Right lung (tissue), 5 donors: ENCODE results near the gene DHH. TPM values are rescaled to one million over a fixed set of nuclear protein-coding genes. Genes with fewer than 3 reads are reported as not detected.

Experiments
- DNase-seq, 2 donors: peaks; one replicate each; pipeline ENCODE4 v3.0.0-alpha.2; 2013
- polyA plus RNA-seq, 5 donors: library from polyadenylated mRNA; unstranded; fragments of 120-200 nt; gene quantifications; one replicate each; pipeline versions ENCODE4 v1.2.1 to v1.2.3, GENCODE V29; 2013; ENCODE audit warnings: inconsistent platforms in 1 of 5, low replicate concordance in 1 of 5; ENCODE audit not compliant: insufficient read length in 5 of 5, insufficient read depth in 1 of 5

The DHH gene
- polyA plus RNA-seq, 5 donors = 0.51 to 1.2 (median 0.60) TPM

- DNase-seq = peak in 1 of 2 donors; percentile 60
Measured at GRCh38 chr12:49109641-49110463, 15.3 kb upstream of the DHH start.

DNA sequence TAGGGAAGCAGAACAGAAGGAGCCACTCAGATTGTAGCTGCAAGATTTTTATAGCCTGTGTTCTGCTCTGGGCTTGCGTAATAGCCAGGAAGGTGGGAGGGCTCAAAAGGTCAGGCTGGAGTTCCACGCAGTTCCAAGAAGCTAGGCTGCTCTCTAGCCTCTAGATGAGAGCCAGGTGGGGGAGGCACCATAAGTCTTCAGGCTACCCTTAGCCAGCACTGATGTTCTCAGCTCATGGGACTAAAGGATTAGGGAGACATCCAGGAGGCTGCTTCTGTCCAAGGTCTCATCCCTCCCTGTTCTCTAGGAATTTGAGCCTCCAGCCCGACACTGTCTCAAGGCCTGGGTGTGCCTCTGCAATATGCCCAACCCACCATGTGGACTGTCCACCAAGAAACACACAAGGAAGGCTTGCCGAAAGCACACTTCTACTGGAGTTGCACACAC, 14.4 kb upstream of the DHH start:
- DNase-seq = no peak

GRCh38 chr12:49105504-49106084, 11.0 kb upstream of the DHH start:
- DNase-seq = no peak

- no peak for DNase-seq
Measured at GRCh38 chr12:49104822-49105221, 10.2 kb upstream of the DHH start.

GRCh38 chr12:49100380-49100779, 5.8 kb upstream of the DHH start:
- DNase-seq = no peak

DNA sequence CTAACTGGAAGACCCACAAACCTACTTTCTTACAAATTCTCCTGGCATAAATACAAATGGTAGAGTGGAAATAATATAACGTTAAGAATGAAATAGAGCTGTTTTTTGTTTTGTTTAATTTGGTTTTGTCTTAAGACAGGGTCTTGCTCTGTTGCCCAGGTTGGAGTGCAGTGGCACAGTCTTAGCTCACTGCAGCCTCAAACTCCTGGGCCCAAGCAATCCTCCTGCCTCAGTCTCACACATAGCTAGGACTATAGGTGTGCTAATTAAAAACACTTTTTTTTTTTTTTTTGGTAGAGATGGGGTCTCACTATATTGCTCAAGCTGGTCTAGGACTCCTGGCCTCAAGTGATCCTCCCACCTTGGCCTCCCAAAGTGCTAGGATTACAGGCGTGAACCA, 4.1 kb upstream of the DHH start:
- DNase-seq = no peak

DNA sequence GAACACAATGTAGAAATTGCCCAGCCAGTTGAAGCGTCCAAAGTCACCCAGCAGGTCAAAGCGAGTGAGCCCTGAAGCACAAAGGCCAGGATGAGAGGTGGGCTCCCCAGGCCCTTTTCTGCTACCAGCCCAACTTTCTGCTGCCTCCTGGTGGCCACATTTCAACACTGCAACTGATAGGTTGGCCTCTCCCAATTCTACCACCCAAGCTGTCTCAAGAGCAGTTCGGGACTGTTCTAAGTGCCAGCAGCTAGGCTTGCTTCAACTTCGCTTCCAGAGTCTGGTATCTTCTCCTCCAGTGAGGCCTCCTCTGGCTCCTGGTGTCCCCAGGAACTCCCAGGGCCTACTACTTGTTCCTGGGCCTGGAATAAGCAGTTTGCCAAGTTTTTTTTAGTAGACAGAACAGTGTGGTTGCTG, 3.4 kb upstream of the DHH start:
- no peak for DNase-seq

DNA sequence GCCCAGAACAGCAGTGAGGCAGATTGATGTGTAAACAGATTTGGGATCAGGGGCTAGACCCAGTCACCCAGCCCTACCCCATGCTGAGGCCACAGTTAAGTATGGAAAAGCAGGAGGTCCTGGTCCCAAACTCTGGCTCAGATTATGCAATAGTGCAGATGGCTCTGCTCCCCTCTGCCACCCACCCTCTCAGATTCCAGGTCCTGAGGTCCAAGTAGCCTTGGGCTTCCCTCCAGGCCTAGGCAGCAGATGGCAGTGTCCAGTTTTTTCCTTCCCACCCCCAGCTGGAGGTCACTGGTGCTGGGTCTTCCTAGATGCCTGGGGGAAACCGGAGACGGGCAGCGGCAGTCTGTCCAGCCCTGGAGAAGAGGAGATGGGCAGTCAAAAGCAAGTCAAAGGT, 2.8 kb upstream of the DHH start:
- DNase-seq = no peak

- DNase-seq = no peak
Measured at GRCh38 chr12:49094975-49095365, 369 bp upstream of the DHH start.

GRCh38 chr12:49093792-49094159, 825 bp downstream of the DHH start:
- DNase-seq = no peak

- no peak for DNase-seq
Measured at GRCh38 chr12:49092816-49093406, 1.7 kb downstream of the DHH start.

- DNase-seq = no peak
Measured at GRCh38 chr12:49092086-49092815, 2.4 kb downstream of the DHH start.

DNA sequence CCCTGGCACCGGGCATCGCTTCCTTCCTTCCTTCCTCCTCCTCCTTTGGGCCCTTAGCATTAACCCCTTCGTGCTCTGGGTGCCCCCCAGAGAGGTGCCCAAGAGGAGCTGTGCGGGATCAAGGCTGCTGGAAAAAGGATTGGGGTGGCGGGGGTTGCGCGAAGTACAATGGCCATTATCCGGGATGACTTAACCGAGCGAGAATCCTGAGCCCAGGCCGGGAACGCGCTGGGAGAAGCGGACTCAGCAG, 2.8 kb downstream of the DHH start:
- no peak for DNase-seq

DNA sequence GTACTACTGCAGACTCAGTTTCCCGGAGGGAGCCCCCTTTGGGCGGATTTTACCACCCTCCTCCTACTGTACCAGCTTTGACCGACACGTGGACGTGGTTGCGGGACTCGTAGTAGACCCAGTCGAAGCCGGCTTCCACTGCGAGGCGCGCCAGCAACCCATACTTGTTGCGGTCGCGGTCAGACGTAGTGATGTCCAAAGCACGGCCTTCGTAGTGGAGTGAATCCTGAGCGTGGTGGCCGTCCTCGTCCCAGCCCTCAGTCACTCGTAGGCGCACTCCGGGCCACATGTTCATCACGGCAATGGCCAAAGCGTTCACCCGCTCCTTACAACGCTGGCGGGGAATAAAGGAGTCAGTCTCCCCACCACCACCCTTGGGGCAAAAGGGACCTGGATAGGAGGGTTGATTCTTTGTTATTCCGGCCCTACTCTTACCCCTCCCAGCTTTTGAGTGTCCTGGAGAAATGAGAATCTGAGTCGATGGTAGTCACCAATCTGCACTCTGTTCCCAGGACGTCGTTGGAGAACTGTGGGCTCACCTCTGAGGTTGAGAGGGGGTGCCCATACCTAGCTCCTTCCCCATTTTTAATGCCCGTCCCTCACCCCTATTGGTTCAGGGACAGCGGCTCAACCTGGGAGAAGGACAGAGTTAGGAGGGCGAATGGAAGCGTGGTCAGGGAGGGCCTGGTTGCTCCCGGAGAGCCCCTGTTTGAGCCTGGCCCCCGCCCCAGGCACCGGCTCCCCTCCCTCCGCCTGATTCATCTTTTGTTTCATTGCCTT, 3.4 kb downstream of the DHH start:
- DNase-seq = no peak

- no peak for DNase-seq
Measured at GRCh38 chr12:49089821-49090773, 4.5 kb downstream of the DHH start.

- DNase-seq = no peak
Measured at GRCh38 chr12:49088932-49089330, 5.7 kb downstream of the DHH start.

DNA sequence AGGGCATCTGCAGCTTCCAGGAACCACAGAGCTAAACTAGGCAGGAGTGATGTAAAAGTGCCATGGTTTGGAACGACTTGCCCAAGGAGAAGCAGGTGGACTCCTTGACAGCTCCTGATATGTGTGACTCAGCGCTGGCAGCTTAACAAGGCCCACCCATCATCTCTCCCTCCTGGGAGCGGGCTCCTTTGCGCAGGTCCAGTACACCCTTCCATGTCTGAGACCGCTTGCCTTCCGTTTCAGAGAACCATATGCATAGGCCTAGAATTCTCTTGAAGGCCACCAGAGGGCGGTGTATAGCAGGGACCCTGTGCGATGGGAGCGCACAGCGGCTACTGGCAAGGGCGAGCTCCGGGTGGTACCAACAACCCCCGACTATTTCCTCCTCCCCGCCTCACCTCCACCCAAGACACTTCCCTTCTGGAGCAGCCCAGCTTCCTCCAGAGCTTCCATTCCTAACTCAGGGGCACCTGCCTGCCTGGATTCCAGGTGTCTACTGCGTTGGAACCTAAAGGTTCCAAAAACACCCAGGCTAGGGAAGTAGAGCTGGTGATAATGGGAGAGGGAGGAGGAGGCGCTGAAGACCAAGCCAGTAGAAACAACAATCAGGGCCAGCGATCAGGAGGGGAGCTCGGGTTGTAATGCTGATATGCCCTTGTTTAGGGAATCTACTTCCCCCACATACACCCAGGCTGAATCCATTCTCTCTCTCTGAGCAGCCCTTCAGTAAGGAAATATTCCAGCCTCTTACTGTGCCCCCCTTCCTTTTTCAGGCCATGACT, 6.3 kb downstream of the DHH start:
- peak; percentile 77 to 78 for DNase-seq

DNA sequence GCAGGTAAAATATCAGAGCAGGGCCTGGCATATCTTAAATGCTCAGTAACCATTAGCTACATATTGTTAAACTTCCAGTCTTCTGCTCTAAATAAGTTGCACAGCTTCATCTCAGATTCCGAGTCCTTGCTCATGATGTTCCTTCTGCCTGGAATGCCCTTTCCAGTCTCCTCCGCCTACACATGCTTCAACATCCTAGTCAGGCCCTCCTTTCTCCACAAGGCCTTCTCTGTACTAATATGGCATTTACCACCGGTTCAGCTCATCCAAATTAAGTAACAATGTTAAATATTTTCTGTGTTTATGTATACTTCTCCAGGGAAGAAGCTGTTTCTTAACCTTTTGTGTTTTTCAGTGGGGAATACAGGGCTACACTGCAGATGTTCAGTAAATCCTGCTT, 8.5 kb downstream of the DHH start:
- DNase-seq = no peak

GRCh38 chr12:49084438-49084837, 10.2 kb downstream of the DHH start:
- no peak for DNase-seq

GRCh38 chr12:49079793-49080192, 14.8 kb downstream of the DHH start:
- DNase-seq = no peak
